ENCODE measurements around the gene HSPBAP1. TPM values are rescaled to one million over a fixed set of nuclear protein-coding genes. Genes with fewer than 3 reads are reported as not detected.
"Not testable (repeated sequence)": the region's sequence is repeated elsewhere in the genome, so short reads cannot be mapped to it uniquely, and the experiment has no call there.

Gene HSPBAP1
- polyA plus RNA-seq, 1 donor (not counting 4 experiments of a cell fraction or from before 2014, with no cell fraction given): 9.5 TPM

GRCh38 chr3:122714273-122714672, 79.4 kb downstream of the HSPBAP1 start:
- no peaks in the 10 kb centered on the region for H3K4me1 ChIP-seq (ENCODE audit: control insufficient read depth, extremely low read depth, insufficient read depth, low read length)
- no peak overlapping the region for H2AFZ ChIP-seq (ENCODE audit: control insufficient read depth, low read length)
- FAIRE-seq (no peak), DNase-seq (ENCODE audit: low read depth, low spot score) (no peak)
- no peaks in the 10 kb centered on the region for H3K9me1 ChIP-seq (ENCODE audit: control insufficient read depth, extremely low read depth, insufficient read depth, low read length)
- H3K36me3 ChIP-seq (ENCODE audit: control insufficient read depth in 2 of 2, extremely low read depth in 1 of 2, insufficient read depth in 2 of 2, low read length in 2 of 2): peaks cover 3 to 16% of the 10 kb centered on the region in 2 experiments
- no peaks in the 10 kb centered on the region for H3K9me3 ChIP-seq (ENCODE audit: control insufficient read depth, low read depth, low read length)
- TF ChIP-seq CTCF (optimal IDR thresholded peaks at IDR 0.05 in 1 of 3, IDR thresholded peaks at IDR 0.05 in 1 of 3, conservative IDR thresholded peaks at IDR 0.05 in 1 of 3; ENCODE audit: extremely low read depth in 1 of 3, insufficient read depth in 2 of 3, low read length in 3 of 3): no peak
- no peak for TF ChIP-seq EZH2 (IDR thresholded peaks at IDR 0.05; ENCODE audit: low read length)
- no peak overlapping the region for H3K4me3 ChIP-seq (ENCODE audit: control insufficient read depth in 2 of 3, extremely low read depth in 1 of 3, insufficient read depth in 2 of 3, low read depth in 1 of 3, low read length in 3 of 3)
- no peaks in the 10 kb centered on the region for H4K20me1 ChIP-seq (ENCODE audit: control insufficient read depth, extremely low read depth, insufficient read depth, low read length)
- H3K27ac ChIP-seq (ENCODE audit: control insufficient read depth, insufficient read depth, low read length): no peak overlapping the region
- no peak overlapping the region for H3K9ac ChIP-seq (ENCODE audit: control insufficient read depth, extremely low read depth, insufficient read depth, low read length)
- H3K27me3 ChIP-seq (ENCODE audit: control insufficient read depth, extremely low read depth, insufficient read depth, low read length): no peaks in the 10 kb centered on the region
- no peak overlapping the region for H3K4me2 ChIP-seq (ENCODE audit: control insufficient read depth, extremely low read depth, insufficient read depth, low read depth, low read length)
- dilution Hi-C loops (cut with MboI; ENCODE audit: extremely low pct_ligation_motif_present, low sequenced_read_pairs): no loop called here
- H3K79me2 ChIP-seq (ENCODE audit: control insufficient read depth, insufficient read depth, low read length): no peaks in the 10 kb centered on the region

- H3K27me3 ChIP-seq (ENCODE audit: control insufficient read depth, extremely low read depth, insufficient read depth, low read length); FAIRE-seq; H3K4me2 ChIP-seq (ENCODE audit: control insufficient read depth, extremely low read depth, insufficient read depth, low read depth, low read length); H2AFZ ChIP-seq (ENCODE audit: control insufficient read depth, low read length); H3K9ac ChIP-seq (ENCODE audit: control insufficient read depth, extremely low read depth, insufficient read depth, low read length); H3K4me3 ChIP-seq (ENCODE audit: control insufficient read depth in 2 of 3, extremely low read depth in 1 of 3, insufficient read depth in 2 of 3, low read depth in 1 of 3, low read length in 3 of 3); dilution Hi-C loops (cut with MboI; ENCODE audit: extremely low pct_ligation_motif_present, low sequenced_read_pairs); H3K9me1 ChIP-seq (ENCODE audit: control insufficient read depth, extremely low read depth, insufficient read depth, low read length); H4K20me1 ChIP-seq (ENCODE audit: control insufficient read depth, extremely low read depth, insufficient read depth, low read length); H3K36me3 ChIP-seq (ENCODE audit: control insufficient read depth in 2 of 2, extremely low read depth in 1 of 2, insufficient read depth in 2 of 2, low read length in 2 of 2); DNase-seq (ENCODE audit: low read depth, low spot score); H3K9me3 ChIP-seq (ENCODE audit: control insufficient read depth, low read depth, low read length); H3K4me1 ChIP-seq (ENCODE audit: control insufficient read depth, extremely low read depth, insufficient read depth, low read length); H3K79me2 ChIP-seq (ENCODE audit: control insufficient read depth, insufficient read depth, low read length); H3K27ac ChIP-seq (ENCODE audit: control insufficient read depth, insufficient read depth, low read length): not testable (repeated sequence)
Measured at GRCh38 chr3:122710616-122711251, 82.9 kb downstream of the HSPBAP1 start.

GRCh38 chr3:122705379-122705778, 88.3 kb downstream of the HSPBAP1 start:
- Histone ChIP-seq H2AFZ (ENCODE audit: control insufficient read depth, low read length) (no peak overlapping the region), H3K36me3 (ENCODE audit: control insufficient read depth in 2 of 2, extremely low read depth in 1 of 2, insufficient read depth in 2 of 2, low read length in 2 of 2) (no peaks in the 10 kb centered on the region), H3K79me2 (ENCODE audit: control insufficient read depth, insufficient read depth, low read length) (no peaks in the 10 kb centered on the region), H3K9ac (ENCODE audit: control insufficient read depth, extremely low read depth, insufficient read depth, low read length) (no peak overlapping the region), H3K4me2 (ENCODE audit: control insufficient read depth, extremely low read depth, insufficient read depth, low read depth, low read length) (no peak overlapping the region), H4K20me1 (ENCODE audit: control insufficient read depth, extremely low read depth, insufficient read depth, low read length) (no peaks in the 10 kb centered on the region), H3K9me3 (ENCODE audit: control insufficient read depth, low read depth, low read length) (no peaks in the 10 kb centered on the region), H3K4me1 (ENCODE audit: control insufficient read depth, extremely low read depth, insufficient read depth, low read length) (no peaks in the 10 kb centered on the region), H3K27me3 (ENCODE audit: control insufficient read depth, extremely low read depth, insufficient read depth, low read length) (no peaks in the 10 kb centered on the region), H3K9me1 (ENCODE audit: control insufficient read depth, extremely low read depth, insufficient read depth, low read length) (no peaks in the 10 kb centered on the region), H3K4me3 (ENCODE audit: control insufficient read depth in 2 of 3, extremely low read depth in 1 of 3, insufficient read depth in 2 of 3, low read depth in 1 of 3, low read length in 3 of 3) (no peak overlapping the region), H3K27ac (ENCODE audit: control insufficient read depth, insufficient read depth, low read length) (no peak overlapping the region)
- TF ChIP-seq CTCF (optimal IDR thresholded peaks at IDR 0.05 in 1 of 3, IDR thresholded peaks at IDR 0.05 in 1 of 3, conservative IDR thresholded peaks at IDR 0.05 in 1 of 3; ENCODE audit: extremely low read depth in 1 of 3, insufficient read depth in 2 of 3, low read length in 3 of 3) (no peak), EZH2 (IDR thresholded peaks at IDR 0.05; ENCODE audit: low read length) (no peak)
- DNase-seq (ENCODE audit: low read depth, low spot score) (no peak), FAIRE-seq (no peak)
- dilution Hi-C loops (cut with MboI; ENCODE audit: extremely low pct_ligation_motif_present, low sequenced_read_pairs): no loop called here
